ENCODE measurements around the gene RGS19.

The RGS19 gene

DNA sequence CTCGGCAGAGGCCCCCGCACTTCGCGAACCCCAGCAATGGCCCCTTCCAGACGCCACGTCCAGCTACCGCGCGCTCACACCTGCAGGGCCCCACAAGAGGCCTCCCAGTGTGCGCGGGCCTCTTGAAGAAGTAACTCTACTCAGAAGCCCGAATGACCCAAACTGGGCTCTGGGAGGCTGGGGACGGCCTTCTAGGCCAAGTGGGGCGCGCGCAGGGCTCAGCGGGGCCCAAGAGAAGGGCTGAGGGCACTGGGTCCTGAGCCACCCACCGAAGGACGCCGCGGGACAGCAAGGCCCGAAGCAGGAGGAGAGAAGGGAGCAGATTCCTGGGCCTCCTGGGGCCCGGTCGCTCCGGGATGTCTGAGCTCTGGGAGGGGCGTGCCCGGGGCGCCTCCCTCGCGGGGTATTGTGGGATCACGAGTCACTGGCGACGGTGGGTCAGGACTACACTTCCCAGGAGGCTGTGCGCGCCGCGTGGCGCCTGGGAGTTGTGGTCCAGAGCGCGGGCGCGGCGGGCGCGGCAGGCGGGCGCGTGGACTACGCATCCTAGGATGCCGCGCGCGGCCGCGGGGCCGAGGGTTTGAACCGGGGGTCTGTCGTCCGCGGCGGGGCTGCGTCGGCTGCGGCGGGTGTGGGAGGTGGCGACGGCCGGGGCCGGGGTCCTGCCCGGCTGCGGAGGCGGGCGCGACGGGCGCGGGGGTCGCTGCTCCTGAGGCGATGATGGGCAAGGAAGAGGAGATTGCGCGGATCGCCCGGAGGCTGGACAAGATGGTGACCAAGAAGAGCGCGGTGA lies 16.5 kb downstream of the RGS19 start, which contains the start of gene TCEA2:
TSS of gene TCEA2 (plus strand) at position 603 of the 793 bp plus-strand sequence. CDS start at position 718, 115 bp downstream.
- peak; percentile 75 to 83 for DNase-seq

GRCh38 chr20:64062276-64062595 lies 17.1 kb downstream of the RGS19 start:
- DNase-seq = no peak

DNA sequence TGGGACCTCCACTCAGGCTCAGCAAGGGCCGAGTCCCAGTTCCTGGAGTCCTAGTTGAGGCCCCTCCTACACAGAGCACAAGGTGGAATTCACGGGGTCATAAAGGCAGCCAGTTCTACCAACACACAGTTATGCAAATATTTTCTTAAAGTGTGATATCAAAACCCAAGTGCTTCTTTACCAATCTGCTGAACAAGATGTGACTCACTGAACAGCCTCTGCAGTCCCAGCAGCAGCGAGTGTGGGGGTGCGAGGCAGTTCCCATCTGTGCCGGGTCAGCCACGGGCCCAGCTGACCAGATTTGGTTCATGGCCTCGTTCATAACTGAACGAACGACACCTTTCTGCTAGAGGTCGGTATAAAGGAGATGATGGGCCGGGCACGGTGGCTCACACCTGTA lies 20.8 kb downstream of the RGS19 start:
- no peak for DNase-seq

DNA sequence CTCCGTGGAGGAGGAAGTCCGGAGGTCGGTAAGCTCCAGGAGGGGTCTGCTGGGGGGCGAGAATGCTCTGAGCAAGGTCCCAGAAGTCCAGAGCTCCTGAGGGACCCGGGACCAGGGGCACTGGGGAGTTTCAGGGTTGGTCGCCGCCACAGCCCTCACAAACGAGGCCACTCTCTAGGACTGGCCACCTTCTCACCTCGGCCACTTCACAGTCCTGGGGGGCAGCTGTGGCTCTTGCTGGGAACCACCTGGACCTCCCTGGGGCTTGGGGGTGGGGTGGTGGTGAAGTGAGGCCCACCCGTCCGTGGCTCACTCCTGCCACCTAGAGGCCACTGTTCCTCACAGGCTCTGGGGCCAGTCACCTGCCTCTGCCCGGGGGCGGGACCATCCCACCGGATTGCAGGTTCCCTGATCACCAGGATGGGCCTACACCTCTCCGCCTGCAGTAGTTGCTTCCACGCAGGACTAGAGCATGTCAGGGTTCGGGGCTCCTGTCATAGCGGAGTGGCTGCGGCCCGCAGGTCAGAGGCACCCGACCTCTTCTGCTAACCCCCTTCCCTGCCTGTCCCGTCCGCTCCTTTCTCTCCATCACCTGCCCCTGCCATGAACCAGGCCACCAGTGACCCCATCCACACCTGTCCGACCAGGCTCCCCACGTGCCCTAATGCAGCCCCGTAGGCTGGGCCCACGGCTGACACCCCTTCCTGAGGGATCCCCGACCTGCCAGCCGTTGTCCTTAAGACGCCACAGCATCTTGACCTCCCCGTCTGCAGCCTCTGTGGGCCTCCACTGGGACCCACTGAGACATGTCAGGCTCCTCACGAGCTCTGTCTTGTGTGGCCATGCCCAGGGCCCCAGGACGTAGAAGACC lies 21.5 kb downstream of the RGS19 start:
- peak; percentile 34 to 38 for DNase-seq

- no peak for DNase-seq
Measured at GRCh38 chr20:64056889-64057627, 22.3 kb downstream of the RGS19 start.

DNA sequence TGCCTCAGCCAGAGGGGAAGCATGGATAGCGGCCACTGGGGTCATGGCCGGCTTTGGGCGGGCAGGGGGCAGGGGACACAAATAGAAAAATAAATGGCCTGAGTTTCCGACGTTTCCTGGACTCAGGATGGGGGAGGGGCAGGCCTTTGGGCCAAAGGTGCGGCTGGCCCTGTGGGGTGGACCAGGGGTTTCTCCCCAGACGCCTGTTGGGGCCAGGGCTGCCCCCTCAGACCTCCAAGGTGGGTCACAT lies 22.8 kb downstream of the RGS19 start:
- no peak for DNase-seq

- DNase-seq = no peak
Measured at GRCh38 chr20:64055893-64056638, 23.3 kb downstream of the RGS19 start.

DNA sequence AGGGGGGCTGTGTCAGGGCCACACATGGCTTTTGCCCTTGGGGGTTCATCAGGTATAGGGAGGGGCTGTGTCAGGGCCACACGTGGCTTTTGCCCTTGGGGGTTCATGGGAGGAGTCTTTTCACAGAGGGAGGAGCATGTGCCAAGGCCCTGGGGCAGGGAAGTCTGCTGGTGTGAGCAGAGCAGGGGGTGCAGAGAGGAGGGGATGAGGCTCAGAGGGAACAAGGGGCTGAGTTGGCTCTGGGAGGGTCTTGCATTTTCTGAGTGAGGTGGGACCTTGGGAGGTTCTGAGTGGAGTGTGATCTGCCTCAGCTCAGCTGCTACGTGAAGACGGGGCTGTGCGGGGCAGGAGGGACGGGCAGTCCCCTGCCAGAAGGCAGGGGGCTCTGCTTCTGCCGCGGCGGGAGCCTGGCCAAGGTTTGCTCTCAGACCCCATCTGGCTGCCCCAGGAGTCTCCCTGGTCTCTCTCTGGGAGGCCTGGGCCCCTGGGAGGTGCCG lies 23.9 kb downstream of the RGS19 start:
- no peak for DNase-seq

GRCh38 chr20:64053841-64054661 lies 25.3 kb downstream of the RGS19 start:
- no peak for DNase-seq

GRCh38 chr20:64052987-64053840 lies 26.1 kb downstream of the RGS19 start:
- no peak for DNase-seq

GRCh38 chr20:64052326-64052722 lies 27.0 kb downstream of the RGS19 start:
- DNase-seq = no peak

DNA sequence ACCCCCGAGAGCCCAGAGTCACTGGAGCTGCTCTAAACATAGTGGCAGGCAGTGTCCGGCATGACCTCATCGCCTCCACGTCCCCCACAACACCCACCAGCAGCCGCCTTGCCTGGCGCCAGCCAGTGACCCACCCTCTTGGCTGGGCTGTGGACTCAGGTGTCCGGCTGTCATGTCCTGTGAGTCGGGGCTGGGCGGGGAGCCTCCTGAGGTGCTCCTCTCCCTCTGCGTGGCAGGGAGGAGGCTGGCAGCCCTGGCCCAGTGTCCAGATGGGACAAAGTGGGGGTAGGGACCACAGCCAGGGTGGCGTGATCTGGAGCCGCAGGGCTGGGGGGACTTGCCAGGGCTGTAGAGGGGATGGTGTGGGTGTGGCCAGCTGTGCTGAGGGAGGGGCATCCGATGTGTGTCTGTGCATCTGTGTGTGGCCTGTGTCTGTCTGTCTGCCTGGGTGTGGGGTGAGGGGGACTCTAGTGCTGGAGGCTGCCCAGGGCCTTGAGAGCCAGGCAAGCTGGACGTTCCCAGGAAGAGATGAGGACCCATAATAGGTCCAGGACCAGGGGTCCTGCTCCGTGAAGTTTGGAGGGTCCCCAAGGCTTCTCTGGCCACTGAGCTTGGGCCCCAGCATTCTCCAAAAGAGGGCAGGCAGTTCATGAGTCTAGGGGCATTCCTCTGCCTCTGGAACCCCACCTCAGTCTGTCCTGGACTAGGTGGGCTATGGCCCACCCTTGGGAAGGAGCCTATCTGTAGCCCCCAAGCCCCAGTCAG lies 27.6 kb downstream of the RGS19 start:
- DNase-seq = no peak

GRCh38 chr20:64051033-64051452 lies 28.3 kb downstream of the RGS19 start:
- DNase-seq = no peak

- no peak for DNase-seq
Measured at GRCh38 chr20:64050261-64051032, 28.9 kb downstream of the RGS19 start.

- no peak for DNase-seq
Measured at GRCh38 chr20:64049878-64050260, 29.4 kb downstream of the RGS19 start.

DNA sequence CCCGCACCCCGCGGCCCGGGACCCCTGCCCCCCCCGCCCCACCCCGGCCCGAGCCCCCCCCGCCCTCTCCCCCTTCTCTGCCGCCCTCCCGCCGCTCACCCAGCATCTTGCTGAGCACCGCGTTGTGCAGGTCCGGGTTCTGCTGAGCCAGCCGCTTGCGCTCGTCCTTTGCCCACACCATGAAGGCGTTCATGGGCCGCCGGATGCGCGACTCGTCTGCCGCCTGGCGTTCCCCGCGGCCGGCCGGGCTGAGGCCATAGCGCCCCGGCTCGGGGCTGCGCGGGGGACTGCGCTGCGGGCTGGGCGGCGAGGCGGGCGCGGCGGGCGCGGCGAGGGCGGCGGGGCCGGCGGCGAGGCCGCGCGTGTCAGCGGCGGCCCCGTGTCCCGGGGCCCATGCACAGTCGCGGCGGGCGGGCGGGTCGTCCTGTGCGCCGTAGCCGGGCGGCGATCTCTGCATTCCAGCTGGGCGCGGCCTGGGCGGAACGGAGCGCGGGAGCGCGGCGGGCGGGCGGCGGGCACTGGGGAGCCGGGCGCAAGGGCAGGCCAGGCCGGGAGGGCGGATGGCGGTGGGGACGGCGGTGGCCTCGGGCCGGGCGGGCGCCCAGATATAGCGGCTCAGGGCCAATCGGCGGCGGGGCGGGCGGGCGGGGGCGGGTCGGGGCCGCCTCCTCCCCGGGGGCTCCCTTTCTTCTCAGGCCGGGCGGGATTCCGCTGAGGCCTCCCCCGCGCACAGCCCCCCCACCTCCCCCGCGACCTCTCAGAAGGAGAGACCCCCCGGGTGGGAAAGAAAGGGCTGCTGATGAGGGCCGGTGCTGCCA lies 30.0 kb downstream of the RGS19 start, which contains the start of gene SOX18:
TSS of gene SOX18 (minus strand) at position 580 of the 818 bp plus-strand sequence. CDS start at position 457, 123 bp downstream.
- no peak for DNase-seq

DNA sequence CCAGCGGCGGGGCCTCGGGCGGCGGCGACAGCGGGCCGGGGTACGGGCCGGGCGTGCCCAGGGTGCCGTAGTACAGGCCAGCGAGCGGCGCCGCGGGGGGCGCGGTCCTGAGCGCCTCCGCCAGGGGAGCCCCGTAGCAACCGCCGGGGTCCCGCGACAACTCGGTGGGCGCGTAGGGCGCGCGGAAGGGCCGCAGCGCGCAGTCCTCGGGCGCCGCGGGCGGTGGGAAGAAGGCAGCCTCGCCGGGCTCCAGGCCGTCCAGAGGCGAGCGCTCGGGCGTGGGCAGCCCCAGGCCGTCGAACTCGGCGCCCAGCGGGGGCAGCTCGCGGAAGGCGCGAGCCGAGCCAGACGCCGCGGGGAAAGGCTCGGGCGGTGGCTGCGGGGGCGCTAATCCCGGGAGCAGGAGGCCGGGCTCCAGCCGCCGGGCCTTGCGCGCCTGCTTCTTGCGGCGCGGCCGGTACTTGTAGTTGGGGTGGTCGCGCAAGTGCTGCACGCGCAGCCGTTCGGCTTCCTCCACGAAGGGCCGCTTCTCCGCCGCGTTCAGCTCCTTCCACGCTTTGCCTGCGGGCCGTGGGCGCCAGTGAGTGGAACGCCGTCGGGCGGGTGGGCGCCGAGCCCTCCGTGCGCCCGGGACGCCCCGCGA lies 30.8 kb downstream of the RGS19 start:
- DNase-seq = no peak

DNA sequence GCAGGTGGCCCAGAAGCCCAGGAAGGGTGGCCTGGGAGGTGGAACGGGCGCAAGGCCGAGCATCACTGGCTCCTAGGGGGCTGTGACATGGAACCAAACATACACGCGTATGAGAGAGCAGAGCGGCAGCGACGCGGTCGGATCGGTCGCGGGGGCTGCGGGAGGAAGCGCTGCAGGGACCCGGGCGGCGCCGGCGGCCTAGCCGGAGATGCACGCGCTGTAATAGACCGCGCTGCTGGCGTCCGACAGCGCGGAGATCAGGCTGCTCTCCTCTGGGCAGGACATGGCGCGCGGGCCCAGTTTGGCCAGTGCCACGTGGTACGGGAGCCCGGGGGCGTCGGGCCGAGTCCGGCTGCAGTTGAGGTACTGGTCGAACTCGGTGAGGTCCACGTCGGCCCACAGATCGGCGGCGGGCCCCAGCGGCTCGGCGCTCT lies 31.3 kb downstream of the RGS19 start:
- DNase-seq = no peak

All from bone marrow (tissue), 2 donors.